ENCODE results near the gene TENM3. TPM values are rescaled to one million over a fixed set of nuclear protein-coding genes. Genes with fewer than 3 reads are reported as not detected.

The TENM3 gene
- total and polyA plus RNA-seq, 10 of the 15 experiments (the other 5 are each of a cell fraction or from before 2014, with no cell fraction given) = 0.01 to 1.7 (median 0.08) TPM; not detected in 2

DNA sequence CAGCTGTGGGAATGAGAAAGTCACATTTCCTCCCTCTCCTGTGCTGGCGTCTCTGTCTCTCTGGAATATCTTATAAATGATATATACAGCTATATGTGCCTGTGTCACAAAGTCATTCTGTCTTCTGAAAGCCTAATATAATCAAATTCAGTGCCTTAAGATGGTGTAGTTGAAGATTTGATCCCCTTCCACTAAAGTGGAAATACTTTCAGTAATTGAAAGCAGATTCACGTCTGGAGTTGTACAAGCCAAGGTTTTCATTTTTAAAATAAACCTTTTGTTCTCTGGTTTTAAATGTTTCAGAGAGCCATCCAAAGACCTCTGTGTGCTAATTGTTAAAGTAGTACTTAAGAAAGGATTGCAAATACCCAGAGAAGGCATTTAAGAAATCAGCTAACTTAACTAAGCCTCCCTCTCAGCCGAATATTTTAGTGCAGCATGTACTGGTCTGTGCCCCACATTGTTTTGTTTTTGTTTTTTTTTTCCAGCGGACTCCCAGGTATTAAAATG lies 206.8 kb downstream of the TENM3 start:
- POLR2A ChIA-PET = no interaction called here
- H4K20me1 ChIP-seq (ENCODE audit: control insufficient read depth, insufficient read depth) = no peaks in the 10 kb centered on the region
- H2AFZ ChIP-seq (ENCODE audit: control insufficient read depth, low read depth, low read length) = no peak overlapping the region
- no TSS peak for BruUV-seq (replicated peaks)
- no peak for ATAC-seq
- no peaks in the 10 kb centered on the region for H3K4me1 ChIP-seq (ENCODE audit: control insufficient read depth, insufficient read depth, low read length)
- no peaks in the 10 kb centered on the region for H3K79me2 ChIP-seq (ENCODE audit: control insufficient read depth, insufficient read depth, low read length)
- no peak overlapping the region for H3K9ac ChIP-seq (ENCODE audit: control insufficient read depth, insufficient read depth, low read length)
- peak; percentile 9 for TF ChIP-seq SUZ12 (IDR thresholded peaks at IDR 0.05; ENCODE audit: unreplicated experiment)
- TF ChIP-seq IKZF2 (IDR thresholded peaks at IDR 0.05) = no peak
- RAD21 ChIA-PET (ENCODE audit: unreplicated experiment) = no interaction called here
- intact Hi-C loops (cut with micrococcal nuclease; ENCODE audit: unreplicated experiment) = no loop called here
- no peak for DNase-seq (ENCODE audit: low read depth, low spot score)
- no peaks in the 10 kb centered on the region for H3K9me3 ChIP-seq (replicated peaks; ENCODE audit: control insufficient read depth, insufficient read depth, low read length)
- no peak for FAIRE-seq
- H3K4me3 ChIP-seq = no peak overlapping the region
- H3K36me3 ChIP-seq (ENCODE audit: control insufficient read depth in 2 of 2, insufficient read depth in 2 of 2, low read length in 1 of 2) = no peaks in the 10 kb centered on the region
- SMC1A ChIA-PET (ENCODE audit: uncharacterized antibody, unreplicated experiment) = no interaction called here
- peaks cover 4 to 6% of the 10 kb centered on the region in 2 experiments; a peak in 3 of 4 replicates for H3K27me3 ChIP-seq (replicated peaks in 1 of 2; ENCODE audit: control insufficient read depth in 2 of 2, insufficient read depth in 2 of 2, low read length in 1 of 2)
- H3K27ac ChIP-seq (ENCODE audit: control insufficient read depth, insufficient read depth) = no peak overlapping the region
- CTCF ChIA-PET = interaction anchor here (1.0 kb wide), 1 partner anchor 475 kb away, joined by 4 read pairs; no protein-coding TSS in a partner anchor
- in situ Hi-C loops (cut with MboI) = no loop called here
- WGBS (ENCODE audit: insufficient coverage, insufficient replicate concordance, low lambda C conversion rate, missing lambda C conversion rate) = 0% methylated on average over 4 of the region's 4 CpGs
- no peak overlapping the region for H3K4me2 ChIP-seq (ENCODE audit: control insufficient read depth, insufficient read depth)

DNA sequence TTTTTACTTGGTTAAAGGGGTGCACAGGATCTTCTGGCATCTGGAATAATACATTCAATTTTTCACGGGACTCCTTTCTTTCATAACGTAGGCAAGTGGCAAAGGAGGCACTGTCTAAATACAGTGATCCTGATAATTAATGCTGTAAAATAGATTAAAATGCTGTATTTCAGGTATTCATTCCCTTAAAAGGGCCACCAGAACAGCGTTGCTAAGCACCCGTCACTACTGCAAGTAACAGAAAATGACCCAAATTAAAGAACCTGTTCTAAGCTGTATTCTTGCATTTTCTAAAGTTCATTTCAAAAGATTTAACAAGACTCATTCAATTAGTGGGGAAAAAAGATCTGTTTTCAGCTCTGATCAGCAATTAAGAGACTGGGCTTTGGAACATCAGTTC lies 208.2 kb downstream of the TENM3 start:
- intact Hi-C loops (cut with micrococcal nuclease; ENCODE audit: unreplicated experiment) (no loop called here), in situ Hi-C loops (cut with MboI) (no loop called here)
- TF ChIP-seq, protein P1, sequence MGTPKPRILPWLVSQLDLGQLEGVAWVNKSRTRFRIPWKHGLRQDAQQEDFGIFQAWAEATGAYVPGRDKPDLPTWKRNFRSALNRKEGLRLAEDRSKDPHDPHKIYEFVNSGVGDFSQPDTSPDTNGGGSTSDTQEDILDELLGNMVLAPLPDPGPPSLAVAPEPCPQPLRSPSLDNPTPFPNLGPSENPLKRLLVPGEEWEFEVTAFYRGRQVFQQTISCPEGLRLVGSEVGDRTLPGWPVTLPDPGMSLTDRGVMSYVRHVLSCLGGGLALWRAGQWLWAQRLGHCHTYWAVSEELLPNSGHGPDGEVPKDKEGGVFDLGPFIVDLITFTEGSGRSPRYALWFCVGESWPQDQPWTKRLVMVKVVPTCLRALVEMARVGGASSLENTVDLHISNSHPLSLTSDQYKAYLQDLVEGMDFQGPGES (IDR thresholded peaks at IDR 0.05) = no peak

More for the DNA sequence above, 208.2 kb downstream of the TENM3 start:
- no peak overlapping the region for H3K27ac ChIP-seq (ENCODE audit: control insufficient read depth, insufficient read depth)
- H3K36me3 ChIP-seq (ENCODE audit: control insufficient read depth in 2 of 2, insufficient read depth in 2 of 2, low read length in 1 of 2) = no peaks in the 10 kb centered on the region
- H3K4me2 ChIP-seq (ENCODE audit: control insufficient read depth, insufficient read depth) = no peak overlapping the region
- BruUV-seq (replicated peaks) = no TSS peak
- H3K79me2 ChIP-seq (ENCODE audit: control insufficient read depth, insufficient read depth, low read length) = no peaks in the 10 kb centered on the region
- RAD21 ChIA-PET (ENCODE audit: unreplicated experiment) = no interaction called here
- FAIRE-seq (no peak), DNase-seq (ENCODE audit: low read depth, low spot score) (no peak), ATAC-seq (no peak)
- no peak overlapping the region for H3K4me3 ChIP-seq
- H3K9me3 ChIP-seq (replicated peaks; ENCODE audit: control insufficient read depth, insufficient read depth, low read length) = no peaks in the 10 kb centered on the region
- H3K9ac ChIP-seq (ENCODE audit: control insufficient read depth, insufficient read depth, low read length) = no peak overlapping the region
- POLR2A ChIA-PET = no interaction called here
- CTCF ChIA-PET = no interaction called here
- H4K20me1 ChIP-seq (ENCODE audit: control insufficient read depth, insufficient read depth) = no peaks in the 10 kb centered on the region
- SMC1A ChIA-PET (ENCODE audit: uncharacterized antibody, unreplicated experiment) = no interaction called here
- peaks cover 4 to 6% of the 10 kb centered on the region in 2 experiments; a peak in 3 of 4 replicates for H3K27me3 ChIP-seq (replicated peaks in 1 of 2; ENCODE audit: control insufficient read depth in 2 of 2, insufficient read depth in 2 of 2, low read length in 1 of 2)
- no peak overlapping the region for H2AFZ ChIP-seq (ENCODE audit: control insufficient read depth, low read depth, low read length)
- WGBS (ENCODE audit: insufficient coverage, insufficient replicate concordance, low lambda C conversion rate, missing lambda C conversion rate) = 52% methylated on average over 4 of the region's 4 CpGs
- no peaks in the 10 kb centered on the region for H3K4me1 ChIP-seq (ENCODE audit: control insufficient read depth, insufficient read depth, low read length)

All from GM12878 (cell line).